ENCODE results near the gene SOCS1. TPM values are rescaled to one million over a fixed set of nuclear protein-coding genes. Genes with fewer than 3 reads are reported as not detected.
"Not testable (repeated sequence)": the region's sequence is repeated elsewhere in the genome, so short reads cannot be mapped to it uniquely, and the experiment has no call there.

Gene SOCS1
- total RNA-seq, 1 experiment from 2014 or later, result not detected

DNA sequence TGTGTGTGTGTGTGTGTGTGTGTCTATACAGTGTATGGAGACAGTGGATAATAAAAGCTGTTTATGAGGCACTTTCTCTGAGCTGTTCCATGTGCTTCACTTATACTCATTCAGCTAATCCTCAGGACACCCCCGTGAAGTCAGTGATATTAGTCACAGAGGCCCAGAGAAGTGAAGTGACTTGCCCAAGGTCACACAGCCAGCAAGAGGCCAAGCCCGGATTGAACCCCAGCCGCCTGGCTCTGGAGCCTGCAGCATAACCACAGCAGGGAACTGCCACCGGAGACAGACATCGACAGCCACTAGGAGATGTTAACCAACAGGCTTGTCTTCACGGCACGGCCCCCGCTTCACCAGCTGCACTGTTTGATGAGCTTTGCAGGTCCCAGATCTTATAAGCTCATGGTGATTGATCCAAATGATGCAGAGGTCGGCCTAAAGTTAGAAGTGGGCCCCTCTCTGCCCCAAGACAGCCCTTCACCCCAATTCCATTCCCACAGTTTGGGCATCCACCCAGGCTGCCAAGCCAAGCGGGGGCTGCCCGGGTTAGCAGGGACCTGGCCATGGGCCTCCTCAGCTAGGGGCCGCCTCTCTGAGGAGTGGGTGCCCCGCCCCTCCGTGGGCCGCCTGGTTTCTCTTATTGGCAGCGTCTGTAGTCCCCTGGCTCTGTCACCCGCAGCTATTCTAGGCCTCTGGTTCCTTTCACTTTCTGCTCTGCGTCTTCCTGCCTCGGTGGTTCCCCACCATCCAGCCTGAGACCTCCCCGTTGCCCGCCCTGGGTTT lies 30.9 kb downstream of the SOCS1 start:
- DNase-seq (ENCODE audit: low spot score), result no peak

GRCh38 chr16:11224096-11224893 lies 31.7 kb downstream of the SOCS1 start:
- DNase-seq (ENCODE audit: low spot score), result no peak

- DNase-seq (ENCODE audit: low spot score), result not testable (repeated sequence)
Measured at GRCh38 chr16:11220507-11220906, 35.5 kb downstream of the SOCS1 start.

DNA sequence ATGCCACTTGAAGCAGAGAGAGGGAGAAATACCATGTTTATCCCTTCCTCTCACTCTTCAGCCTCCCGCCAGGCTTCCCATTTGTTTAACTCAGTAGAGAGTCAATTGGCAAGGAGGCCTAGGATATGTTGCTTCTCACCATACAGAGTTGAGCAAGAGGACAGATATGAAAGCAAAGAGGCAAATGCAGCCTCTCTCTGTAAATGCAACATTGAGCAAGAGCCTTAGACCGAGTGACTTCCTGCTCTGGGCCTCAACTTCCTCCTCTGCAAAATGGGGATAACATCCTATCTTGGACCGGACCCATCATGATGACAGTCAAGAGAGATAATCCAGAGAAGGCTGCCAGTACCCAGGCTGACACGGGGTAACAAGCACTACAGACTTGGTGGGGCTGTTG lies 36.8 kb downstream of the SOCS1 start:
- DNase-seq (ENCODE audit: low spot score), result no peak

DNA sequence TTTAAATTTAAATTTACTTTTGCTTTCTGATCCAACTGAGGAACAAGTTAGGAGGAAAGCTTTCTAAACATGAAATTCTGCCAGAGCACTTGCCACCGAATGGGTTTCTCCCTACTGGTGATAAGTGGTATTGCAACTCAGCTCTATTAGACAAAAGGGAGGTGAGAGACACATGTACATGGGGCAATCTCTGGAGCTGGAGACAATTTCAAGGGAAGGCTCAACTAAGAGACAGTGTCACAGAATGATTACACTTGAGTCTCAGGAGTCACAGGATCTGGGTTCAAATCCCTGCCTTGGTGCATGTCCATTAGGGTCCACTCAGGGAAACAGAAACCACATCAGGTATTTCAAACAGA lies 37.4 kb downstream of the SOCS1 start:
- no peak for DNase-seq (ENCODE audit: low spot score)

DNA sequence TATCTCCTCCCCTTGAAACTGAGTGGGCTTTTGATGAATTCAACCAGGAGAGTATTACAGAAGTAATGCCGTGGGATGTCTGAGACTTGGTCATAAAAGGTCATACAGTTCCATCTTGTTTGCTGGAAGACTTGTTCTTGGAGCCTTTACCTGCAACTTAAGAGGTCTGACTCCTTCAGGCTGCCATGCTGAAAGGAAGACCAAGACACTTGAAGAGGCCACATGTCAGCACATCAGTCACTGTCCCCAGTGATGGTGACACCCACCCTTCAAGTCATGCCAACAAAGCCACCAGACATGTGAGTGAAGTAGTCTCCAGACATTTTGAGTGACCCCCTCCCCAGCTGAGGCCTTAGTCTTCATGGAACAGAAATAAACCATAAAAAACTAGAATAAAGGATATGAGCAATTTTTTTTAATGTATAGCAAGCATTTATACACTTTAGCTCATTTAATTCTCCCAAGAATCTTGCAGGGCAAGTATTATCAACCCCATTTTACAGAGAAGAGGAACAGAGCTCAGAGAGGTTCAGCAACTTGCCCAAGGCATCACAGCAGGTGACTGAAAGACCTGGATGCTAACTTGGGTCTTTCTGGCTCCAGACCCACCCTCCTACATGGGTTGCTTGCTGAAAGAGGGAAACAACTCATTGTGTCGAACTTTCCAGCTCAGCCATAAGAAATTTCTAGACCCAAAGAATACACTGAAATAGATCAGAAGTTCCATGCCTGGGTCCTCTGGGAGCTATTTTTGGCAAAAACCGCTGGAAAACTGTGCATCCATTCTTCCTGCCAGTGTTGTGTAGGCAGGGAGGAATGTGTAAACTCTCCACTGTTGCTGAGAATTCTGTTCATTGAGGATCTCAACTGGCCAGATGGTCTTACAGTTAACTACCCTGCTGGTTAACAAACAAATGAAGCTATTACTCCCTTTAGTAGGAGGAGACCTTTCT lies 38.1 kb downstream of the SOCS1 start:
- DNase-seq (ENCODE audit: low spot score), result no peak

DNA sequence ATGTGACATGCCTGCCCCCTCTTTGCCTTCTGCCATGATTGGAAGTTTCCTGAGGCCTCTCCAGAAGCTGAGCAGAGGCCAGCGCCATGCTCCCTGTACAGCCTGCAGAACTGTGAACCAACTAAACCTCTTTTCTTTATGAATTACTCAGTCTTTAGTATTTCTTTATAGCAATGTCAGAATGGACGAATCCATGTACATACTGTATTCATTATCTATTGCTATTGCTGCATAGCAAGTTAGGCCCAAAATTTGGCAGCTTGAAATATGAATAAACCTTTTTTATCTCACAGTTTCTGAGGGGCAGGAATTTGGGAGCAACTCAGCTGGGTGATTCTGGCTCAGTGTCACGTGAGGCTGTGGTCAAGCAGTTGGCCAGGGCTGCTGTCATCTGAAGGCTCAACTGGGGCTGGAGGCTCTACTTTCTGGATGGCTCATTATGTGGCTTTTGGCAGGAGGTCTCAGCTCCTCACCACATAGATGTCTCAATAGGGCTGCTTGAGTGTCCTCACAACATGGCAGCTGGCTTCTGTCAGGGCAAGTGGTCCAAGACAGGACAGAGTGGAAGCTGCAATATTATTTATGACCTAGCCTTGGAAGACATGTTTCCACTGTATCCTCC lies 40.0 kb downstream of the SOCS1 start:
- DNase-seq (ENCODE audit: low spot score), result no peak

- no peak for DNase-seq (ENCODE audit: low spot score)
Measured at GRCh38 chr16:11213799-11214198, 42.2 kb downstream of the SOCS1 start.

DNA sequence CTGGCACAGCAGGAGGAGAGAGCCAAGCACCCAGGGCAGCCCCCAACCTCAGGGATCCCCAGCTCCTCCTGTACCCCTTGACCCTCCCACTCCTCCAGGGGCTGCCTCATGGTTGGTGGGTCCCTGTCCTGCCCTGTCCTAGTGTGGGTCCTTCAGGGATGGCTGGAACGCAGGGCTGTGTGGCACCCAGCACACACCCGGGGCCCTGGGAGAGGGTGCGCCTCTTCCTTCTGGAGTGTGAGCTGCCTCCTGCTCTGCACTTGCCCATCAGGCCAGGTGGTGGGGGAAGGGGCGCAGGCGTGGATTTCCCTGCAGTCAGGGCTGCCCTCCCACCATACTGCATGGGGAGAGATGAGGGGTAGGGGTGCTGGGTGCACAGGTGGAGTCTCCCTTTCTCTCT lies 42.6 kb downstream of the SOCS1 start:
- DNase-seq (ENCODE audit: low spot score), result no peak

GRCh38 chr16:11212798-11213196 lies 43.2 kb downstream of the SOCS1 start:
- DNase-seq (ENCODE audit: low spot score), result no peak

DNA sequence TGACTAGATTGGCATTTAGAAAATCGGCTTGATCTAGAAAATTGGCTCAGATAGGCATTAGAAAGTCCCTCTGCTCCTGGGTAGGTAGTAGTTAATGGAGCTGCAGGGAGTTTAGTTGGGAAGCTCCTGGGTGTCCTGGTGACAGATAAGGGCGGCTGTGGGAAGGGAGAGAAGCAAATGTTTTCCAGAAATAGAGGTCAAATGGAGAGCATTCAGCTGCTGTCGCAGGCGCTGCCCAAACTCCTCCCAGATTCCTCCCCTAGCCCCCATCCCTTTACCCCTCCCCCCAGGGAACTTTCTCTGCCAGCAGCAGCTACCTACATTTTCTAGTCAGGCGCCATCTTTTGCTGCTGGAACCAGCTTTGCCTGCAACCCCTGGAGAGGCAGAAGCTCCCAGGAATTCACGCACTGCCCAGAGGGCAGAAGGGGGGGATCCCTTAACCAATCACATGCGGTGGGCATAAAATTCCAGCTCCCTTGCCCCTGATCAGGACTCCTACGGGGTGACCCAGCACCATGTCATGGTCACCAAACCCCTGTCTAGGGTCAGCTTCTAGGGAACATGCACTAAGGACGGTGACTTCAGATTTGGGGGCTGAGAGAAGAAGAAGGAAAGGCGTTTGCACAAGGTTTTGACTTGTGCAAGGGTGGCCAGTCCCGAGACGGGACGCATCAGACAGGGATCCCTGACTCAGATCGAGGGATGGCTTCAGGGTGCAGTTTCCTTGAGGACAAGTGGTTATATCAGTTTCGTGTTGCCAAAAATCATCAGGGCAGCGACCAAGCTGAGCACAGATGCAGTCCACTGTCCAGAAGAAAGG lies 43.8 kb downstream of the SOCS1 start:
- DNase-seq (ENCODE audit: low spot score), result no peak

DNA sequence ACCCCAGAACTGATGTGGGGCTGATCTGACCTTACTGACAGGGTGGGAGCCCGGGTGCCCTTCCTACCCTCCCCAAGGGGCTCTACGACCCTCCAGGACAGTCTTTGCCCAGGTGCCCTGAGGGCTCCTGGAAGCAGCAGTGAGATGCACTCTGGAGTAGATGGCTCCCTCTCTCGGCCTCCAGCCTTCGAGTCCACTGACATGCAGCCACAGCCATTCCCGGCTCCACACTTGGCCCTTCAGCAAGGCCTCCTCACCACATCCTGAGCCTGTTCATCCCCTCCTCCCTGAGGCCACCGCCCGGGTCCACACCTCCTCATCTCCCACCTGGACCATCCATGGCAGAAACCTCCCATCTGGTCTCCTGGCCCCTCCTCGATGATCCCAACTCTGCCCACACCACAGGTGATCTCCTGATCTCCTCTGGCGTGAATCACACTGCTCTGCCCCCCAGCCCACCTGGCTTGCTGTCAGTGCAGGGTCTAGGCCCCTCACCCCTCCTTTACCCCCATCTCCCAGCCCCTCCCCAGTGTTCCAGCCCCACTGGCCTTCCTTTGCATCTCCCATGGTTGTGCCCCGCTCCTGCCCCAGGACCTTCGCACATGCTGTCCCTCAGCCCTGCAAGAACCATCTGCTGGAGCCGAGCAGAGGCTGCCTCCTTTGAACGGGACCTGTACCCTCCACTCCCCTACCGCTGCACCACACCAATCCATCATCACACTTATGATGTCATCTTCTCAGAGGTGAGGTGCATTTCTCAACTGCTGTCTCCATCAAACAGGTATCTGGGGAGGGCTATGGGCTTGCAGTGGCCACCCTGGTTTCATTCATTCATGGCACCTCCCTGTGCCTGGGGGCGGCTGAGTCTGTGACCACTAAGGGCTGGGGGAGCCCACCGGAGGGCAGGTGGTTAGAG lies 44.7 kb downstream of the SOCS1 start:
- DNase-seq (ENCODE audit: low spot score), result no peak

DNA sequence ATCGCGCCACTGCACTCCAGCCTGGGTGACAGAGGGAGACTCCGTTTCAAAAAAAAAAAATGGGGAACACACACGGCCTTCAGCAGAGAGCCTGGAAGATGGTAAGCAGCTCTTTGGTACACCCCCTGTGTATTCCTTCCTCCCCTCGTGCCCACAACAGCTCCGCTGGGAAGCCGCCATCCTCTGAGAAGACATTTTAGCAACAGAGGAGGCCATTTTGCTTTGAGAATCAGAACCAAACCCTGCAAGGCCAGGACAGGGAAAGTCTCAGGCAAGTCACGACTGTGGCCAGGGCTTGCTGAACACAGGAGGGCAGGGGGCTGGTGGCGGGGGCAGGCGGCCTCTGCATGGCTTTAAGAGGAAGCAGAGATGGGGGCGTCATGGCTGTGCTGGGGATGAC lies 45.7 kb downstream of the SOCS1 start:
- DNase-seq (ENCODE audit: low spot score), result no peak

GRCh38 chr16:11208916-11209665 lies 46.9 kb downstream of the SOCS1 start:
- DNase-seq (ENCODE audit: low spot score), result no peak

DNA sequence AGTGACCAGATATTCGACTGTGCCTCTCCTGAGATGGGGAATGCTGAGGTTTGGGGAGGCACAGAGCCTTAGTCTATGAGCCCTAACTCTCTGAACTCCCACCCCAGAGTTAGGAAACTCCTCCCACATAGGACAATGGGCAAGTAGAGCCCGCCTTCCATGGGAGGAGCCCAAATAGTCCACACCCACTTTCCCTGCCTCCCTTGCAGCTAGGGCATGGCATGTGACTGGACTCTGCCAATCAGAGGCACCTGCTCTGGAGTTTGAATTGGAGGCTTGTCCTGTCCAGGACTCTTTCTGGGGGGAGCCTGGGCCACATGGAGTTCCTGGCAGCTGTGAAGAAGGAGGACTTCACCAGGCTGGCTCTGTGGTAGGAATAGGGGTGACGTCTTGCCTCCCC lies 48.4 kb downstream of the SOCS1 start:
- no peak for DNase-seq (ENCODE audit: low spot score)

DNA sequence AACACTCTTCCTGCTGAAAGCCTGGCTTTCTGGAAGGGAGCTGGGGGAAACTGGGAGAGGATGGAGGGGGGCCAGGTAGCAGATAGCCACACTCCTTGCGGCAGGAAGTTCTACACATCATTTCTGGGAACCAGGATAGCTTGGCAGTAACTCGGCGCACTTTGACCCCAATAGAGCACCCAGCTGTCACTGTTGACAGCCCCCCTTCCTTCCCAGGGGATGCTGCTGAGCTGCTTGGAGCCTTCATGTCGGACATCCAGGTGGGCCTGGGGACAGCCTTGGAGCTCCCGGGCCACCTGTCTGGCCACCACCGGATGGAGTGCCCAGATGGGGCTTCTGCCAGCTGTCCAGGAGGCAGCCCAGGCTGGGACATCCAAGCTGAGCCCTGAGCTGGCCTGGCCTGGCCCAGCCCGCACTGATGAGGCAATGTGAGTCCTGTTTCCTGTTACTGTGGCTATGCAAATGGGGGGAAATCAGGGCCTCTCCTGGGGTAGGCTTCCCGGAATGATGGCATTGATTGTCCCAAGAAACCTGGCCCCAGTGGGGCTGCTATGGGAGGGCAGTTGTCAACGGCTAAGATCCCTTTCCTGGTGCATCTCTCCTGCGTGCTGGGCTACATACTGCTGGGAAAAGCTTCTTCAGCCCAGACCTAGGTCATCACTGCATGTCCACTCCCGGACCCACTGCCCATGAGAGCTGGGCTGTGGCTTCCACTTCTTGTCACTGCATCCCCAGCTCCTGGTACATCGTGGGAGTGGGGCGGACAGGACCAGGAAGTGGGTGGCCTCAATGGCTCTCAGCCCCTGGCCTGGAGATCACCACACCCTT lies 50.0 kb downstream of the SOCS1 start:
- DNase-seq (ENCODE audit: low spot score), result no peak

- DNase-seq (ENCODE audit: low spot score), result no peak
Measured at GRCh38 chr16:11205065-11205699, 50.8 kb downstream of the SOCS1 start.
